Measurements from ENCODE around the gene ARHGAP6. TPM values are rescaled to one million over a fixed set of nuclear protein-coding genes. Genes with fewer than 3 reads are reported as not detected.

The ARHGAP6 gene
- total RNA-seq, 1 experiment from 2014 or later, result 0.07 TPM

GRCh38 chrX:11089802-11090201 is 575.9 kb downstream of the ARHGAP6 start:
- TF ChIP-seq CTCF (conservative IDR thresholded peaks at IDR 0.05), result no peak
- no peak for DNase-seq
- H4K8ac ChIP-seq (replicated peaks; ENCODE audit: insufficient read length, low read depth, low read length), result no peak overlapping the region
- H3K27me3 Mint-ChIP-seq (ENCODE audit: low read depth), result peaks cover 2% of the 10 kb centered on the region; the same call in 1 of the 2 replicates
- no peak overlapping the region for H2BK120ac ChIP-seq (ENCODE audit: low read depth, low read length, poor library complexity, severe bottlenecking)
- no peaks in the 10 kb centered on the region for H3K4me1 Mint-ChIP-seq
- WGBS (ENCODE audit: extremely low coverage, insufficient read length, low lambda C conversion rate), result no CpG with 5 or more reads among the region's 1 CpG
- no peak overlapping the region for H2BK20ac ChIP-seq (ENCODE audit: low read depth, low read length, poor library complexity, severe bottlenecking)
- H3K23me2 ChIP-seq (ENCODE audit: insufficient read length, low read depth, low read length, poor library complexity, severe bottlenecking), result no peaks in the 10 kb centered on the region
- H3K9me3 Mint-ChIP-seq, result peaks cover 56 to 72% of the 10 kb centered on the region in 2 experiments
- H3K4me2 ChIP-seq (ENCODE audit: insufficient read depth, insufficient read length, low read length), result no peak overlapping the region
- H2BK5ac ChIP-seq (ENCODE audit: insufficient read length, low read length), result no peak overlapping the region
- peaks cover 3% of the 10 kb centered on the region for H3K9me3 ChIP-seq (ENCODE audit: control insufficient read depth, low read depth, low read length)
- no peak overlapping the region for H3K27ac ChIP-seq (ENCODE audit: insufficient read length, low read depth, low read length)
- no peak overlapping the region for H4K91ac ChIP-seq (ENCODE audit: insufficient read length, low read depth, low read length)
- H3K4ac ChIP-seq (ENCODE audit: low read depth, low read length), result no peak overlapping the region
- no peaks in the 10 kb centered on the region for H3K27me3 ChIP-seq (ENCODE audit: insufficient read depth, low read length)
- H3K4me3 Mint-ChIP-seq, result no peak overlapping the region
- H3K14ac ChIP-seq (ENCODE audit: insufficient read depth, low read length), result no peak overlapping the region
- no peak overlapping the region for H2BK12ac ChIP-seq (ENCODE audit: insufficient read length, low read depth, low read length)
- H3K4me1 ChIP-seq (ENCODE audit: insufficient read depth, low read length), result no peaks in the 10 kb centered on the region
- no peak overlapping the region for H3T11ph ChIP-seq (ENCODE audit: low read length)
- no peaks in the 10 kb centered on the region for H3K79me1 ChIP-seq (ENCODE audit: insufficient read depth, low read depth, low read length, poor library complexity, severe bottlenecking)
- no peaks in the 10 kb centered on the region for H3K79me2 ChIP-seq (ENCODE audit: insufficient read depth, low read length)
- no peak overlapping the region for H3K18ac ChIP-seq (ENCODE audit: insufficient read length, low read depth, low read length)
- no peak overlapping the region for H2BK15ac ChIP-seq (ENCODE audit: low read depth, low read length)
- no peaks in the 10 kb centered on the region for H4K20me1 ChIP-seq (ENCODE audit: control insufficient read depth, insufficient read depth, insufficient read length)
- H3K36me3 Mint-ChIP-seq (ENCODE audit: insufficient read depth in 1 of 3, low read depth in 3 of 3), result peaks cover 4 to 23% (median 16%) of the 10 kb centered on the region in 3 experiments; a peak in 5 of 7 replicates
- H2AK5ac ChIP-seq (ENCODE audit: insufficient read length, low read length), result no peak overlapping the region
- no peak overlapping the region for H3K9ac ChIP-seq (ENCODE audit: extremely low read depth, insufficient read length, low read length)
- H3K56ac ChIP-seq (ENCODE audit: insufficient read length, low read depth, low read length), result no peak overlapping the region
- H4K5ac ChIP-seq (ENCODE audit: insufficient read length, low read depth, low read length), result no peak overlapping the region
- no peak overlapping the region for H2AFZ ChIP-seq (ENCODE audit: low read length)
- H3K23ac ChIP-seq (ENCODE audit: insufficient read length, low read depth, low read length), result no peak overlapping the region
- H3K27ac Mint-ChIP-seq, result no peak overlapping the region

Small RNA genes within 50 kb of the gene (microRNA-seq; reads per million reads assigned to microRNA genes)
- not detected for gene MIR548AX (ENCODE audit: borderline microRNAs expressed)

Other genes starting within 250 kb of the ARHGAP6 start
- 13.0 and 14.0 TPM in 2 replicates for gene MSL3, start 92.3 kb upstream of the ARHGAP6 start, total RNA-seq (2021)

Data from H9 (cell line).